ENCODE measurements around the gene BNIP3.
"Not testable (repeated sequence)": the region's sequence is repeated elsewhere in the genome, so short reads cannot be mapped to it uniquely, and the experiment has no call there.

BNIP3 gene

DNA sequence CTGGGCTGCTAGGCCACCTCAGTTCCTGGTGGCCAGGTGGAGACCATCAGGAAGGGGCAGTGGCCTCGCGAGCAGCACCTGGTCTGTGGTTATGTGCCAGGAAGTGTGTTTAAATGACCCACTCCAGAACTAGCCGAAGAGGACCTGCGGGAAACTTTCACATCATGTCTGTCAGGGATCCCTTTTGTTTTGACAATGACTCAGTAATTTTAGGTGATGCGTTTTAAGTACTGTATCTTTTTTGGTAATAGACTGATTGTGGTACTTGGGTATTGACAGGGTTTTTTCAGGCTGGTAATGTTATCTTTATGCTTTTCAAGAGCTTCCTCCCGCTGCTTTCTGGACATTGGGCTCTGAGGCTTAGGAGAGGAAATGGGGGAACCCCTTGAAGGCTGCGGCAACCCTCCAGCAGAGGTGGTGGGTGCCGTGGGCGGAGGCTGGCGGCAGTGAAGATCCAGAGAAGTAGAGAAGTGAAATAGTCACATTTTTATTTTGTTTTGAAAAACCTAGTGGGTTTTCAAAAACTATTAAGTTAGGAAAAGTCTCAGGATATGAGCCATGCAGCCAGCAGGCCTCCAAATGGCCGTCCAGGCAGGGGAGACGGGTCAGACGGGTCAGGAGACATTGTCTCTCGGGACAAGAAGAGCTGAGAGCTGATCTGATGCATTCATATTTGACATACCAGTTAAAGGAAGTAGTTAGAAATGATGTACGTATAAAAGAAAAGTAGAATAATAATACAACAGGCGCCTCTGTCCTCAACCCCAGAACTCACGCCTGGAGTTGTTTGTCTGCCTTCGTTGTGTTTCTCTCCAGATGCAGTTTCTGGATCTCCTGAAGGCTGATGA is 53.3 kb downstream of the BNIP3 start:
- no peak for DNase-seq

DNA sequence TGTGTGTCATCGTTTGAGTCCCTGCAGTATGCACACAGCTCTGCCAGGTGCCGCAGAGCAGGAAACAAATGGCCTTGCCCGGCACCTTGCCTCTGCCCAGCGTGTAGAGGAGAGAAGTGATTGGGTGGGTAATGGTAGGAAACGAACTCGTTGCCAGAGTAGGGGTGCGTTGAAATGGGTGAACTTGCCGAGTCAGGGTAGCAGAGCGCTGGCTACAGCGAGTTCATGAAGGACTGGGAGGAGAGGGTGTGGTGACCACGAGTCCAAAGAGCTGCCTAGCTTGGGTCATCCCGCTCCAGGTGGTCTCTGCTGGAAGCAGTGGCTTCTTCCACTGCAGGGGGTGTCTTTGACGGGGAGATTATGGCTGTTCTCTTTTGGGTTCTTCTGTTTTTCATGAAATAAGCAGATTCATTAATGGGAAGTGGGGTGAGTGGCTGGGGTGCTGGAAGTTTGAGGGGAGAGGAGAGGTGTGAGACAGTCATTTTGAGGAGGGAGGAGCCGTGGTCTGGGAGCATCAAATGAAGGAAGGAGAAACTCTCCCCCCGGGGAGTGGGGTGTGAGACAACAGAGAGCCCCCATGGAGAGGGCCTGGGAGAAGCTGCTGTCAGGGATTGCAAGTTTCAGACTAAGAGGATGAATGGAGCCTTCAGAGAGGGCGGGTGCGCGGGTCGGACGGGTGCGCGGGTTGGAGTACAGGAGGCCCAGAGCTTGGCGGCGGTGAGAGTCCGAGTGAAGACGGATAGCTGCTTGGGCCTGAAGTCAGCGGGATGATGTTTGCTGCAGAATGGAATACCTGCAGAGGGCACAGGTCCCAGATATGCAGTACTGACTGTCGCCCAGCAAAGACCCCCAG is 54.8 kb downstream of the BNIP3 start:
- DNase-seq: no peak

DNA sequence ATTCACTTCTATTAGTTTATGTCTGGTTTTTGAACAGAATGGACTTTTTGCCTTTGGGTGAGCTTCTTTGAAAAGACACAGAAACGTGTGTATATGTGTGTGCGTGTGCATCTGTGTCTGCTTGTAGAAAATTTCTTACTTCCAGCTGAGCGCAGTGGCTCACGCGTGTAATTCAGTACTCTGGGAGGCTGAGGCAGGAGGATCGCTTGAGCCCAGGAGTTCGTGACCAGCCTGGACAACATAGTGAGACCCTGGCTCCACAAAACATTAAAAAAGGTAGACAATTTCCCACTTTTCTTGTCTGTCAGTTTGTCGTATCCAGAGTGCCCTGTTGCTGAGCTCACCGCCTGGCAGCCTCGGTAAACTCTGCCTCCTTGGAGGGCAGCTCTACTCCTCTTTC is 55.5 kb downstream of the BNIP3 start:
- DNase-seq: no peak

DNA sequence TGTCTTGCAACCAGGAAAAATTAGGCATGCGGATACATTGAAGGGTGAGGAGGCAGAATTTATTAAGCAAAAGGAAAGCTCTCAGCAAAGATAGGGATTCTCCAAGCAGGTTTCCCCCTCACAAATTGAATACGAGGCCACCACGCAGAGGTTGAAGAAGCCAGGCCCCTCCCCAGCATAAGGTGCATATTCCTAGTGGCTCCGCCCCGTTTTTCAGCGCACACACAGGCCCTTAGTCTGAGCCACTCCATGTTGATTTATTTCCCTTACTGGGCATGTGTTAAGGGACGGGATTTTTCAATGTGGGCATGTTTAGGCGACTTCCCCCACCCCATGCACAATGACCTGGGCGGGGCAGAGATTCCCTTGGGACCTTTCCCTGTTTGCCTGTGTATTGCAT is 56.0 kb downstream of the BNIP3 start:
- no peak for DNase-seq

DNA sequence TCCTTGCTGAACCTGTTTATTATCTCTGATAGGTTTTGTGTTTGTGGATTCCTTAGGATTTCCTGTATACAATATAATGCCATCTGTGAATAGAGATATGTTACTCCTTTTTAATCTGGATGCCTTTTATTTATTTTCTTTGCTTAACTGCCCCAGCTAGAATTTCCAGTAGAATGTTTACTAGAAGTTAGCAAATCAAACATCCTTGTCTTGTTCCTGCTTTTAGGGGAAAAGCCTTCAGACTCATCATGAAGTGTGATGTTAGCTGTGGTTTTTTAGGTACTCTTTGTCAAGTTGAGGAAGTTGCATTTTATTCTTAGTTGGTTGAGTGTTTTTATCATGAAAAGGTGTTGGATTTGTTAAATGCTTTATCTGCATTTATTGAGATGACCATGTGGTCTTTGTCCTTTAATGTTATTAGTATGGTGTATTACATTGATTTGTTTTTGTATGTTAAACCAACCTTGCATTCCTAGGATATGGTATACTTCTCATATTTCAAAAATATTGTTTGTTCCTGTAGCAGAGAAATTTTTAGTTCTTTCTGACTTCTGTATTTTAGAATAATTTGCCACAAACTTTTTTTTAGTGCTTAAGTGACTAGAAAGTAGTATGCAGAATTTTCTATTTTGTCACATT is 56.6 kb downstream of the BNIP3 start:
- no peak for DNase-seq

DNA sequence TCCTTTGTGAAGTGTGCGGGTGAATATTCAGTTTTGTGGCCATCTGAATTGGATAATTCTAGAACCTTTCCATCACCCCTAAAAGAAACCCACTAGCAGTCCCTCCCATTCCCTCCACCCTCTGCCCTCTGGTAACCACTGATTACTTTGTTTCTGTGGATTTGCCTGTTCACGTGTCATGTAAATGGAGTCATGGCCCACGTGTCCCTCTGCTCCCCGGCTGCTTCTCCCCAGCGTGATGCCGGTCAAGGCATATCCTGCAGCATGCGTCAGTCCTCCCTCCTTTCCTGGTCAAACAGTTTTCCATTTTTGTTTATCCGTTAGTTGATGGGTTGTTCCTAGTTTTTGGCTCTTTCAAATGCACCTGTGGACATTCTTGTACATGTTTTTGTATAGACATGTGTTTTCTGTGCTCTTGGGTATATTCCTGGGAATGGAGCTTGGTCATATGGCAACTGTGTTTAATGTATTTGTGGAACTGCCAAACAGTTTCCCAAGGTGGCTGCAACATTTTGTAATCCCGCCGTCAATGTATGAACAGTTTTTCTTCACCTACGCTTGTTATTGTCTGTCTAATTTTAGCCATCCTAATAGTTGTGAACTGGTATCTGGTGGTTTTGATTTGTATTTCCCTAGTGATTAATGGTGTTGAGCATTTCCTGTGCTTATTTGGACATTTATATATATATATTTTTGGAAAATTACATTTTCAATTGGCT is 58.5 kb downstream of the BNIP3 start:
- no peak for DNase-seq

DNA sequence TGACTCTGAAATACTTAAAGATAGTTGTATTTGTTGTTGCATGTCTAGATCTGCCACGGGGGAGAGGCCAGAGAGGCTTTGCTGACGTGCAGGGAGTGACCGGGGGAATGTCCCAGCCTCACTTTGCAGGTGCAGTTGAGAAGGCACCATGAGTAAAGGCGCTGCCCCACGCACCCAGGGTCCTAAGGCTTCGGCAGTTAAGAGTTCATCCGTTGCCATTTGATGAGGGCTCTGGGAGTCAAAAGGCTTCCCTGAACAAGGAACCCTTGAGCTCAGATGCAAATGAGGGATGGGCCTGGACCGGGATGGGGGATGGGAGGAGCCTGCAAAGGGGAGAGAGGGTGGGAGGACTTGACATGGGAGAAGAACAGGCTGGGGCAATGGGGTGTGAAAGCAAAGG is 60.5 kb downstream of the BNIP3 start:
- no peak for DNase-seq

DNA sequence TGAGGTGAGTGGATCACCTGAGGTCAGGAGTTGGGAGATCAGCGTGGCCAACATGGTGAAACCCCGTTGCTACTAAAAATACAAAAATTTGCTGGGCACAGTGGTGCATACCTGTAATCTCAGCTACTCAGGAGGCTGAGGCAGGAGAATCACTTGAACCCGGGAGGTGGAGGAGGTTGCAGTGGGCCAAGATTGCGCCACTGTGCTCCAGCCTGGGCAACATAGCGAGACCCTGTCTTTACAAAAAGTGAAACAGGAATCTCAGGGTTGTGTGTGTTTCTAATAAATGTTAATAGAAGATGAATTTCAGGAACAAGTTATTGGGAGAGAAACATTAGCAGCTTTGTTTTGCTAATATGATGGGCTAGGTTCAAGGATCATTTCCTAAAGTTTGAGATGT is 61.0 kb downstream of the BNIP3 start:
- no peak for DNase-seq

DNA sequence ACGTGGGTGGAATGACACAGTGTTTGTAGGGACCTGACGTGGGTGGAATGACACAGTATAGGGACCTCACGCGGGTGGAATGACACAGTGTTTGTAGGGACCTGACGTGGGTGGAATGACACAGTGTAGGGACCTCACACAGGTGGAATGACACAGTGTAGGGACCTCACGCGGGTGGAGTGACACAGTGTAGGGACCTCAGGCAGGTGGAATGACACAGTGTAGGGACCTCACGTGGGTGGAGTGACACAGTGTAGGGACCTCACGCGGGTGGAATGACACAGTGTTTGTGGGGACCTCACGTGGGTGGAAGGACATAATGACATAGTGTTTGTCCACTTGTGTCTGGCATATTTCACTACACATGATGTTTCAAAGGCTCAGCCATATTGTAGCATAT is 61.6 kb downstream of the BNIP3 start:
- DNase-seq: no peak

DNA sequence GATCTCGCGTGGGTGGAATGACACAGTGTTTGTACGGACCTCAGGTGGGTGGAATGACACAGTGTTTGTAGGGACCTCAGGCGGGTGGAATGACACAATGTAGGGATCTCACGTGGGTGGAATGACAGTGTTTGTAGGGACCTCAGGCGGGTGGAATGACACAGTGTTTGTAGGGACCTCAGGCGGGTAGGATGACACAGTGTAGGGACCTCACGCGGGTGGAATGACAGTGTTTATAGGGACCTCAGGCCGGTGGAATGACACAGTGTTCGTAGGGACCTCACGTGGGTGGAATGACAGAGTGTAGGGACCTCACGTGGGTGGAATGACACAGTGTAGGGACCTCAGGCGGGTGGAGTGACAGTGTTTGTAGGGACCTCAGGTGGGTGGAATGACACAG is 62.3 kb downstream of the BNIP3 start:
- DNase-seq: not testable (repeated sequence)

Measured in midbrain (tissue), 1 donor.